Measurements from ENCODE around the gene PRMT2.
"Not testable (repeated sequence)": the region's sequence is repeated elsewhere in the genome, so short reads cannot be mapped to it uniquely, and the experiment has no call there.

PRMT2 gene

DNA sequence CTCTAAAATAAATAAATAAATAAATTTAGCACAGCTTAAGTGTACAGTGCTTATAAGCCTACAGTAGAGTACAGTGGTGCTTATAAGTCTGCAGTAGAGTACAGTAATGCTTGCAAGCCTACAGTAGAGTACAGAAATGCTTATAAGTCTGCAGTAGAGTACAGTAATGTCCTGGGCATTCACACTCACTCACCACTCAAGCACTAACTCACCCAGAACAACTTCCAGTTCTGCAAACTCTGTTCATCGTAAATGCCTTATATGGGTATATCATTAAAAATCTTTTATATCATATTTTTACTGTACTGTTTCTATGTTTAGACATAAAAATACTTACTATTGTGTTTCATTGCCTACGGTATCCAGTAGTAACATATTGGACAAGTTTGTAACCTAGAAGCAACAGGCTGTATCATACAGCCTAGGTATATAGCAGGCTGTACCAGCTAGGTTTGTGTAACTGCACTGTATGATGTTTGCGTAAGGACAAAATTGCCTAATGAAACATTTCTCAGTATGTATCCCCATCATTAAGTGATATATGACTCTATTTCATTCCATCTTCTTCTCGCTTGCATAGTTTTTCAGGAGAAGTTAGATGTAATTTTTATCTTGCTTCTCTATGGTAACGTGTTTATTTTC is 16.6 kb upstream of the PRMT2 start:
- DNase-seq: no peak

DNA sequence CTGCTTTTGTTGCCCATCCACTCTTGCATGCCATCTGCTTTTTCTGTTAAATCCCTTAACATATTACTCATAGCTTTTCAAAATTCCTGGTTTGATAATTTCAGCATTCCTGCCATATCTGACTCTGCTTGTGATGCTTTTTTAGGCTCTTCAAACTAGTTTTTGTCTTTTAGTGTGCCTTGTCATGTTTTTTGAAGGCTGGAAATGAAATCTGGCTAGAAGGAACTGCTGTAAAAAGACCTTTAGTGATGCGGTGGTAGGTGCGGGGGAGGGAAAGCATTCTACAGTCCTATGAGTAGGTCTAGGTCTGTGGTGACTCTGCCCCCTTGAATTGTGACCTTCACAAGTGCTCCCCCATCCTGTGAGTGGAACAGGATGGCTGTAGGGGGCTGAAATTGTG is 15.6 kb upstream of the PRMT2 start:
- no peak for DNase-seq

DNA sequence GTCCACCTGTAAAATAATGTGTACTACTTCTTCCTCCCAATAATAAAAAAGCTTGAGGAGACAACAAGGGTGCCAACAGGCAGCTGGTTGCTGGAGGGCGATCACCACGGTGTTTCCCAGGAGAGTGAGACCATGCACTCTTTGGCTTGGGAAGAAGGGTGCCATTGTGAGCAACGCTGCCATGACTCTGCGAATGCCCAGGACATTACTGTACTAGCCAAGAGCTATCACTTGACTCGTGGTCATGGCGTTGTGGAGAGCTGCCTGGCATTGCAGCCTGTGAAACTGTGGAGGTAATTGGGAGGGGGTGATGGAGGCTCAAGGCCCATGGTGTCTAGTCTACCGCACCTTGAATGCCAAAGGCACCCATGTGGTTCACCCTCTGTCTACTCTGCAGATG is 14.6 kb upstream of the PRMT2 start:
- DNase-seq: no peak

DNA sequence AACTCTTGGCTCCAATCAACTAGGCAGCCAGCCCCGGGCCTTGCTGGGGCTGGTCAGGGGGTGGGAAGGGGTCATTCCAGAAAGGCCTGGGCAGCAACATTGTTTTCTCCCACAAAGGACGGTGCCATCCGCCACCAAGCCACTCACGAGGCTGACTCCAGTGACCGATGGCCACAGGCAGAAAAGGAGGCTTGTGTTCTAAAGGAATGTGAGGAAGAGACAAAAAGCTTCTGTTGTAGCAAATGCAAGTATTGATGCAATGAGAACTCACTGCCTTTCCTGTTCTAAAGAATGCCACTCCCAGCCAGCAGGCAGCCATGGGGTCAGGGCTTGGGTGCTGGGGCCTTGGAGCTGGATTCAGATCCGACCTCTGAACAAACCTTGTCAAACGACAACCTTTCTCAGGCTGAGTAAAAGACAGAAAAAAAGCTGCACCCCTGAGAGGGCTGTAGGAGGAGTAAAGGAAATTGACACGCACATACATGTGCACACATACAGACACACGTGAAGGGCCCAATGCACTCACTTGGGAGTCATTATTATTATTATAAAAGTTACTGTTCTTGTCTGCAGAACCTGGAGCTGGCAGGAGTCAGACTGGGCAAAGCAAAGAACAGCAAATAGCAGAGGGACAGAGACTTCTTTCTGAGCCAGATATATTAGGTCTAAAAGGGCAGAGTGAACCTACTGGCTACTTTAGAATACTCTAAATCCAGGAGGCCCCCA is 13.9 kb upstream of the PRMT2 start:
- no peak for DNase-seq

DNA sequence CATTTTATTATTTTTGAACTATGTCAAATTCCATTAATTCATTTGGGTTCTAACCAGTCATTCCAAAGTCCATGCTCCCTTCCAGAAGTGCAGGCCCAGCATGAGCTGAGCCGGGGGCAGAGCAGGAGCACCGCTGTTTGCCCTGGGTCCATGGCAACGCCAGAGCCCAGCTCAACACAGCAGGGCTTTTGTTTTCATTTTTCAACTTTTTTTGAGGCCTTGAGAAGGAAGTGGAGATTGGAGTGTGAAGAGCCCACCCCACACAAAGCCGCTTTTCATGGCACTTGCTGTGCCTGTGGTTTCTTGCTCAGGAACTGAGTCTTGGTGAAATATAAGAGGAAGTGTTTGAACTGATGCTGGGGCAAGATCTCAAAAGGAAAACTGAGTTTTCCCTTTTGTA is 13.2 kb upstream of the PRMT2 start:
- DNase-seq: no peak

DNA sequence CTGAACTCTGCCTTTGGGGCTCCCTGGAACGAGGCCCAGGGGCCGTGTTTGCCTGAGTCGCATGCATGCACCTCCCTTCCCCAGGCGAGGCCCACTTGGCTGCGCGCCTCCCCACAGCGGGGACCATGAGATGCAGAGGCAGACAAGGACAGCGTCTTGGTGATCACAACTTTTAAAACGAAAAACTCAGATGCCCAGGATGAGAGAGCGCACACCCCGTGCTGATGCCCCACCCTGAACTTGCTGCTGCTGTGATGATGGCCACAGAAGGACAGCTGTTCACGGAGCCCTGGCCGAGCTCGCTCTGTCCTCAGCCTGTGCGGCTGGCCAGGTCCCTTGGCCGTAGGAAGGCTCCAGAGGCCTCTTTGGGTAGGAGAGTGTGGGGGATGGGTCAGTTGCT is 11.4 kb upstream of the PRMT2 start:
- DNase-seq: no peak

DNA sequence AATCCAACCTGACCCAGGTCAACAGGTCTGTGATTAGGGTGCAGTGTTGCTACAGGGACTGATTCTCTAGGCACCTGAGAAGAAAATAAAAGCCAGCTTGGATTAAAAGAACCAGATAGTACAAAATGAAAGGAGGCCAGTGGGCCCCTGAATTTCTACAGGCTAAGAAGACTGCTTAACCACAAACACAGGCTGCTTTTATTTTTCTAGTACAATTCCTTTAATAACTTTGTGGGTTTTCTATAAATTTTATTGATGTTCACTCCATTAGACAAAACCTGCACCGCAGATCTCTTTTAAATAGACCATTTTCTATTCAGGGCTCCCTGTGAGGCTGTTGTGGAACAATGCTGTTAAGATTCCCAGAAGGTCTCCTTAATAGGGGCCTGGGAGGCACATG is 9.7 kb upstream of the PRMT2 start:
- no peak for DNase-seq

DNA sequence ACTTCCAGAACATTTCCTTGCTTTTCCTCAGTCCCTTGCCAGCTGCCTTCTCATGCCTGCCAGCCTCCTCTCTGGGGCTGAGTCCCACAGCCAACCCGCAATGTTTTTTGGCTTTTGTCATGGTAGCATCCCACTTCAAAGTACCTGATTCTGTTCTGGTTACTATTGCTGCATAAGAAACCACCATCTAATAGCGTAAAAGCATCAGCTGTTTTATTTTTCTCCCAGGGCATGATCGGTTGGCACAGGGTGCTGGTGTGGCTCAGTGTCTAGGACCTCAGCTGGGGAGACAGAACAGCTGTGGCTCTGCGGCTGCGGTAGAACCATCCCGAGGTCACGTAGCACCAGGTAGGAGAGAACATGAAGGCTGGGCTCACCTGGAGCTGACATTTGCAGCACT is 8.9 kb upstream of the PRMT2 start:
- no peak for DNase-seq

DNA sequence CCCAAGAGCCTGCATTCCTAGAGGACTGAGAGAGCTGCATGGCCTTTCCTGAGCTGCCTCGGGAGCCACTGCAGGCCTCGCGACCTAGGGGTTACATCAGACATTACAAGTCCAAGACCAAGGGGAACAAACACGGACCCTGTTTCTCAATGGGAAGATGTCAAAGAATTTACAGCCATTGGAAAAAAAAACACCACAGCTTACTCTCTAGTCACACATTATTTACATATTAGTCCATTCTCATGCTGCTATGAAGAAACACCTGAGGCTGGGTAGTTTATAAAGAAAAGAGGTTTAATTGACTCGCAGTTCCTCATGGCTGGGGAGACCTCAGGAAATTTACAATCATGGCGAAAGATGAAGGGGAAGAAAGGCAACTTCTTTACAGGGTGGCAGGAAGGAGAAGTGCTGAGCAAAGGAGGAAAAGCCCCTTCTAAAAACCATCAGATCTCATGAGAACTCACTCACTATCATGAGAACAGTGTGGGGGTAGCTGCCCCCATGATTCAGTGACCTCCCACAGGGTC is 8.4 kb upstream of the PRMT2 start:
- no peak for DNase-seq

DNA sequence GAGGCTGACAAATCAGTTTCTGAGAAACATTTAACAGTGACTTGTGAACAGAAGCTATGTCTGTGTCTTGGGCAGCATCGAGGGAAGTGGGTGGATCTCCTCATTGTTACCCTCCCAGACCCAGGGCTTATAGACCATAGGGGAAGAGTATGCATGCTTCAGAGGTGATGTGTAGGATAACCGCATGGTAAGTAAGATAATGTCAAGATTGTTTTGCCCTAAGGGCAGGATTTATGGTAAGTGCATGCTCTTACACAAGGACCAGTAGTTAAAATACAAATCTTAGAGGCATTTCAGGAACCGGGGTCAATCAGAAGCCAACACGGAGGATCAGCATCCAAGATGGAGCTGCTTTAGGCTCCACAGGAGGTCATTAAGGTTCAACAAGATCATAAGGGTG is 7.7 kb upstream of the PRMT2 start:
- no peak for DNase-seq

DNA sequence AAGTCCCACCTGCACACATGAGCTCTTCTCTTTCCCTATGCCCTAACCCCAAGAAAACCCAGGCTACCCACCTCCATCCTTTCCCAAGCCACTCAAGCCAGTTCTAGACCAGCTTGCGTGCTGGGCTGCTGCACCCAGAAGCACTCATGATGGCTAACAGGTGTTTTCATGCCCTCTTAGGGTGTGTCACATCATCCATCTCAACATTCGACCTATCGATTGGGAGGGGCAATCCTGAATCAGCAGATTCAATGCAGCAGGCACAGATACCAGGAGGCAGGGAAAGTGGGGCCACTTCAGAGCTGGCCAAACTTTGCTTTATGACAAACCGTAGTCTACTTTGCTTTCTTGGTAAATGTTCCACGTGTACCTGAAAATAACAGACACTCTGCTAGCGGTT is 6.6 kb upstream of the PRMT2 start:
- DNase-seq: no peak

DNA sequence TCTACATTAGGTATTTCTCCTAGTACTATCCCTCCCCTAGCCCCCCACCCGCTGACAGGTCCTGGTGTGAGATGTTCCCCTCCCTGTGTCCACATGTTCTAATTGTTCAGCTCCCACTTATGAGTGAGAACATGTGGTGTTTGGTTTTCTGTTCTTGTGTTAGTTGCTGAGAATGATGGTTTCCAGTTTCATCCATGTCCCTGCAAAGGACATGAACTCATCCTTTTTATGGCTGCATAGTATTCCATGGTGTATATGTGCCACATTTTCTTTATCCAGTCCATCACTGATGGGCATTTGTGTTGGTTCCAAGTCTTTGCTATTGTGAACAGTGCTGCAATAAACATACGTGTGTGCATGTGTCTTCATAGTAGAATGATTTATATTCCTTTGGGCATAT is 4.6 kb upstream of the PRMT2 start:
- DNase-seq: not testable (repeated sequence)

DNA sequence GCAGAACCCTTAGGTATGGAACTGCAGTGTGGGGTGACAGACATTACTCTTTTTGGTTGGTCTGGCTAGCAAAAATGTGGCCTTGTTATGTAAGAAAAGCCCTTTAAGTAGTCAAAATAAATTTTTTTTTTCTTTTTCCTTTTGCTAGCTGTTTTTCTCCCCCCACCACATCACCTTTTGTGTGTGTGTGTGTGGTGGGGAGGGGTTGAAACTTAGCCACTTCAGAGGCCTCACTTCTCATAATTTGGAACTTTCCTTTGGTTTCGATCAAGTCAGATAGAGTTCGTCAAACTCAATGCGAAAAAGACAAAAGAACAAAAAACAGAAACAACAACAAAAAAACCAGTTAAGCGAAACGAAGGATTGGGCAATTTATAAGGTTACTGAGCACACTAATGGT is 1.9 kb upstream of the PRMT2 start:
- no peak for DNase-seq

DNA sequence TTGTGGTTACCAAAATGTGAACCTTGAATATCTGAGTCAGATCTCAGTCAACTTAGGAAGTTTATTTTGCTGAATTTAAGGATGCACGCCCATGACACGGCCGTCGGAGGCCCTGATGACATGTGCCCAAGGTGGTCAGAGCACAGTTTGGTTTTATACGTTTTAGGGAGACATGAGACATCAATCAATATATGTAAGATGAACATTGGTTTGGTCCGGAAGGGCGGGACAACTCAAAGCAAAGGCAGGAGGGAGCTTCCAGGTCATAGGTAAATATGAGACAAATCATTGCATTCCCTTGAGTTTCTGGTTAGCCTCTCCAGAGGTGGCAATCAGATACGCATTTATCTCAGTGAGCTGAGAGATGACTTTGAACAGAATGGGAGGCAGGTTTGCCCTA is 1.0 kb upstream of the PRMT2 start:
- DNase-seq: no peak

DNA sequence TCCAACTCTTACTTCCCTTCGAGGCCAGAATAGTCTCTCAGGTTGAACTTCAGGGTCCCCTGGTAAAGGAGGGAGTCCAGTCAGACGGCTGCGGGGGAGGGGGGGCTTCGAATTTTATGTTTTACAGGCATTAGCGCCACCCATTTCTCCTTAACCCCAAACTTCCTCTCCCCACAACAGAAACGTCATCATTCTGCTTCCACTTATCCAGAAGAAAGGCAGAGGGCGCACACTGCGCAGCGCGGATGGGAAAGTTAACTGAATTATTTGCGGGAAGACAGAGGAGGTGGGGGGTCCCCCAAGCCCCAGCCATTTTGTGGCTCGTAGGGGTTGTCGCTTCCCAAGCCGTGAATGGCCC is 529 bp upstream of the PRMT2 start:
- peak; percentile 70 for DNase-seq

DNA sequence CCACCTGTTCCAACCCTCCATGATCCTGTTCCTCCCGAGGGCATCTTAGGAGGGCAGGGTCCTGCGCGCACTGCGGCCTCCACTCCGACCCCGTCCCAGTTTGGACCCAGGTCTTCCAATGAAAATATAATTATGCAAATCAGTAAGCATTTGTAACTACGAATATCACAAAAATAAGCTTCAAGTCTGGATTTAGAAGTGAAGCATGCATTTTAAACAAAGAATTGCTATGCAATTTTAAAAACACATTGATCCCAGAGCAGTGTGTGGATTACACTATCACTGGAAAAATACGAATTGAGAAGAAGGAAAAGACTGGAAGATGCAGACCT is 673 bp downstream of the PRMT2 start:
- DNase-seq: no peak

DNA sequence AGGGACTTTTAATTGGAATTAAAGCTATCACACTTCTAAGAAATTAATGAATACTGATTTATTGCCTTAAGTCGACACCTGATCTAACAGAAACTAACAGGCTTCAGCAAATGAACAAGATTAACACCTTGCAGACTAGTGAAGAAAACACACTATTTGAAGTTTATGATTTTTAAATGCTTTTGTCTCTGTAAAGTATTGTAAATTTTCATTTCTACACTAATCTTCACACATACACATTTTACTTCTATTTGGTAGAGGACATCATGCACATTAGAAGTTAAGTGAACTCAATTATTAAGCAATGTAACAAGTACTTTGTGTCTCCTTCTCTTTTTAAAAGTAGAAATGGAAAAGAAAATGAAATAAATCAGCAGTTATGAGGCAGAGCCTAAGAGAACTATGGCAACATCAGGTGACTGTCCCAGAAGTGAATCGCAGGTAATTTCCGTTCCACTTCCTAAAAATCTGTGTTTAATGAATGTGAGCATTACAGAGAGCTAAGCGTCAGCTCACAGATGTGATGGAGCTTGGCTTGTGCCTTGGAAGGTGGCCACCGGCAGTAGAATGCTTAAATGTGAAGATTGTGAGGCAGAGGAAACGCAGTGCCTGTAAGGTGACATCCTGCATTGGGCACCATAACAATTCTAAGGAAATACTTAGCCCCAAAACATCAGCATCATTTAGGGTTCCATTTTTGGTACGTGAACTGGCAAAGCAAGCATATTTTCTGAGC is 1.2 kb downstream of the PRMT2 start:
- DNase-seq: no peak

DNA sequence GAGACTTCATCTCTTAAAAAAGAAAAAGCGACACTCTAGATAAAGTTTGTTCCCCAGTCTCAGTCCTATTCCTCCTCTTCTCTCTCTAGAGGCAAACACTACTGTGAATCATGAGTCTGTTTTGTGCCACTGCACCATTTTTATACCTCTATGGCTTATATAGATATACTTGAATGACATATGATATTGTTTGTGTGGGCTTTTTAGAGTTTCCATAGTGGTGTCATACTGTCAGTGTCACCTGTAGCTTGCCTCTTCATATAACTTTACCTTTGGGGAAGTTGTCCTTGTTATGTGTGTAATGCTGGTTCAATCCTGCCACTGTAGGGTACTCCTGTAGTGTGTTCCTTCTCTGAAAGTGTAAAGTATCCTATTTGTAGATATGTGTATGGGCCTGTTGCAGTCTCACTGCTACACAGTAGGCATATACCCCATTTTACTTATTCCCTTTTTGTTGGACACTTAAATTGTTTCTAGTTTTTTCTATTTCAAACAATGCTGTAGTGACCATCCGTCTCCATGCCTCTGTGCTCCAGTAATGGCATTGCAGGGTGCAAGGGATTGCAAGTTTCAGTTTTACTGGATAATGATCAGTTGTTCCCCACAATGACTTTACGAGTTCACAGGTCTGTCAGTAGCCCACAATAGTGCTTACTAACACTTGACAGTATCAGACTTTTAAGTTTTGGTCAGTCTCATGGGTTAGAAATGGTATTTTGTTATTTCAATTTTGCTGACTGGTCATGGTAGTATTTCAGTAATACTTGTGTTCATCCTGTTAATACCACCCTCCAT is 2.7 kb downstream of the PRMT2 start:
- DNase-seq: no peak

DNA sequence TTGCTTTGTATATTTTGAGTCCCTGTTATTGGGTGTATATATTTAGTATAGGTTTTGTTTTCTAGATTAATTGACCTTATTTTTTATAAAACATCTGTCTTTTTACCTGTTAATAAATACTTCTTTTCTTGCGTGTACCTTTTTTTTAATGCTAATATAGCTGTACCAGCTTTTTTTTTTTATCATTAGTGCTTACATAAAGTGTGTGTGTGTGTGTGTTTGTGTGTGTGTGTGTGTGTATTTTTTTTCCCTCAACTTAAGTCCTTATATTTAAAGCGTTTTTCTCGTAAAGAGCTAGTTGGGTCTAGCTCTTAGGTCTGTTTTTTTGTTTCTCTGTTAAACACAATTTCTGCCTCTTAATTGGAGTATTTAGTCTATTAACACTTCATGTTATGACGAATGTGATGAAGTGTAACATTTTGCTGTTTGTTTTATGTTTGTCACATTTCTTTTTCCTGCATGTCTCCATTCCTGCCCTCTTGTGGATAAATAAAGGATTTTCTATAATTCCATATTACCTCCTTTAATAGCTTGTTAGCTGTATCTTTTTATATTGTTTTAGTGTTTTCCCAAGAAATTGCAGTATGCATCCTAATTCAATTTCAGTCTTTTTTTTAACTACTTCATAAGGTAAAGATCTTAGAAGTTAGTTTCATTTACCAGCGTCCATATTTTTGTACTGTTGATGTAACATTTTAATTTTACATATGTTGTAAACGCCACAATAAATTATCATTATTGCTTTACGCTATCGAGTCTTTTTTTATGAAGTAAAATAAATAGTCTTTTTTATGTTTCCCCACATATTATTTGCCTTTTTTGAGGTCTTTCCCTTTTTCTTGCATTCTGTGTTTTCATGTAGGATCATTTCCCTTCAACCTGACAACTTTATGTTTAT is 4.3 kb downstream of the PRMT2 start:
- no peak for DNase-seq

DNA sequence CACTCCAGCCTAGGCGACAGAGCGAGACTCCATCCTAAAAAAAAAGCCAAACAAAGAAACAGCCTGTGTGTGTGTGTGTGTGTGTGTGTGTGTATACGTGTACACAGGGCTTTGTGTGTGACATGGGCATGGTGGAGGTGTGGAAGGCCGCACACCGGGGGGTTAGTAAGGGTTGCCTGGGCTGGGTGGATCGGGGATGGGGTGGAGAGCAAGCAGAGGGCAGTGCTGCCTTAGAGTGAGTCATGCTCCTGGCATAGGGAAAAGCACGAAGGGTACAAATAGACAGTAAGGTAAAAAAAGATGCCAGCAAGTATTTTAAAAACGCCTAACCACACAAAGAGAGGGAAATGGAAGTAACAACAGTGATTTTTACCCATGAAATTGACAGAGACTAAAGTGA is 6.2 kb downstream of the PRMT2 start:
- no peak for DNase-seq

DNA sequence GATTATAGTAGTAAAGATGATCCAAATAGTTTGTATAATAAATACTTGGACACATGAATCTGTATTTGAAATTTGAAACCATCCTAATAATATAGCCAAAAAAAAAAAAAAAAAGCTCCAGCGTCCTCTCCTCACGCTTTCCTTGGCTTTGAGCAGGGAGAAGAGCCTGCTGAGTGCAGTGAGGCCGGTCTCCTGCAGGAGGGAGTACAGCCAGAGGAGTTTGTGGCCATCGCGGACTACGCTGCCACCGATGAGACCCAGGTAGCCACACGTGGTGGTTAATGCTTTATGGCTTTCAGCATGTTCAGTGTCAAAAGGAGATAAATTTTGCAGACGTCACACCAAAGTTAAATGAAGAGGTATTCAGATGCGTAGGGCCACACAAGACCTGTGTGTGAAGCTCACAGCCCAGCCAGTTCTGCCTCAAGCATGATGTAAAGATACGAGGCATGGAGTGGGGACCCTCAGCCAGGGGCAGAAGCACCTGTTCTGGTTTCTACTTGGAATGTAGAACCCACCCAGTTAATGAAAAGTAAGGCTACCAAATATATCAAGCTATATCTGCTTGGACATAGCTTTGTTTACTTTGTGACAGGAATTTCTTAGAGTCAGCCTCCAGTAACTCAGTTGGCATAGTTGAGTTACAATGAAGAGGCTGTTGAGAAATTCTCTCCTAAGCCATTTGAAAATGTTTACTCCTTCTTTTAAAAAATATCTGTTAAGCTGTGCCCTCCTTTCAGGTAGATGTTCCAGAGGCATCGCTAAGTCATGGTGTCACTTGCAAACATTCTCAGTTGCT is 8.1 kb downstream of the PRMT2 start:
- no peak for DNase-seq

DNA sequence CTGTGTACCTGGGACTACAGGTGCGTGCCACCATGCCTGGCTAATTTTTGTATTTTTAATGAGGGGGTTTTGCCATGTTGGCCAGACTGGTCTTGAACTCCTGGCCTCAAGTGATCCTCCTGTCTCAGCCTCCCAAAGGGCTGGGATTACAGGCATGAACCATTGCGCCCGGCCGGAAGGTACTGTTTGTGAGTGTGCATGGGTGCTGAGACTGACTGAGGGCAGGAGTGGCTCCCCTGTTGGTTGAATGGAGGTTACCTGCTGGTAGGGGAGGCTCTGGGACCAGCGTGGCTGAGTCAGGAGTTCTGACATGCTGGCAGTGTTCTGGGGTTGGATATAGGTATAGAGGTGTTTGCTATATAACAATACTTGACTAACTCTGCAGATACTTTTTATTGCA is 10.4 kb downstream of the PRMT2 start:
- no peak for DNase-seq

Measured in NCI-H345 (cell line).